HG02759 (cell line): ENCODE results near the gene PITPNM3.
"Not testable (repeated sequence)": the region's sequence is repeated elsewhere in the genome, so short reads cannot be mapped to it uniquely, and the experiment has no call there.

ENCODE experiments used
- ATAC-seq: cut with Tn5 transposase; IDR thresholded peaks from one replicate; pipeline ENCODE4 v1.9.1; 2021; ENCODE audit warnings: mild to moderate bottlenecking, moderate library complexity; ENCODE audit not compliant: unreplicated experiment

PITPNM3 gene

DNA sequence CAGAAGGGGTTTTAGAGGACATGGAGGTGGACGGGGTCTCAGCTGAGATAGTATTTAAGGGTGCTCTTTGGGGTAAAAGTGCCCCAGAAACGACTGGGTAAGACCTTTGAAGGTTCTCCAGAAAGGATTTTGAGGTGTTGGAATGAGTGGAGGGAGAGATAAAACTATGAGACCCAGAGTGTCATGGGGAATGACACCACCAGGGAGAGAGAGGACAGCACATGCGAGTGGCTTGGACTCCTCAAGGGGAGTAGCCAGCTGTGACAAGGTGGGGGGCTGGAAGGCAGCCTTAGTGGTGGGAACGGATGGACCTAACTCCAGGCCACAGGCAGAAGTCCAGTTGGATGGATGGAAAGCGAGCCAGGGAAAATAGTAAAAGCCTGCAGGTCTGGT, 19.2 kb upstream of the PITPNM3 start:
- ATAC-seq: no peak

GRCh38 chr17:6574687-6575595, 18.6 kb upstream of the PITPNM3 start:
- no peak for ATAC-seq

DNA sequence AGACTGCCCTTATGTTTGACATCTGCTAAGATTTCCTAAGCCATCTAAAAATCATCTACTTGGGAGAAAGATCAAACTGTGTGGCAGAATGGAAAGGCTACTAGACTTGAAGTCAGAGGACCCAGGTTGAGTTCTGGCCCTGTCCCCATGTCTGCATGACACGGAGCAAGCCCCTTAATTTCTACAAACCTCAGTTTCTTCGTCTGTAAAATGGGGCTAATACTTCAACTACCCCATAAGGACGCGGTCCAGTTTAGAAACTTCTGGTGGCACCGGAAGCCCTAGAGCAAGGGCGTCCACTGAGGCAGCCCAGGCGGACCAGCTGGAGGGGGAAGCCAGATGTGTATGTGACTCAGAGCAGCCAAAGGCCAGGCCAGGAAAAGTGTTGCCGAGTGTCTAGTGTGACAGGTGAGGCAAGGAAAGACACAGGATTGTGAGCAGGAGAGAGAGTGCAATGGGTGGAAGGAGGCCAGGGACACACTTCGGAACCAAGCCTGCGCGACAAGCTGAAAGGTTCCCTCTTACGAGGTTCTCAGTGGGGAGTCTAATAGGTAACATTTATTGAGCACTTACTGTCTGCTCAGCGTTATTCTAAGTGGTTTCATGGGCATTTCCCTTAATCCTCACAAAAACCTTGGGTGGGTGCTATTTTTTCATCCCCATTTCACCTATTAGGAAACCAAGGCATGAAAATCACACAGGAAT, 17.8 kb upstream of the PITPNM3 start:
- no peak for ATAC-seq

- not testable (repeated sequence) for ATAC-seq
Observed at GRCh38 chr17:6573495-6573894, 17.1 kb upstream of the PITPNM3 start.

DNA sequence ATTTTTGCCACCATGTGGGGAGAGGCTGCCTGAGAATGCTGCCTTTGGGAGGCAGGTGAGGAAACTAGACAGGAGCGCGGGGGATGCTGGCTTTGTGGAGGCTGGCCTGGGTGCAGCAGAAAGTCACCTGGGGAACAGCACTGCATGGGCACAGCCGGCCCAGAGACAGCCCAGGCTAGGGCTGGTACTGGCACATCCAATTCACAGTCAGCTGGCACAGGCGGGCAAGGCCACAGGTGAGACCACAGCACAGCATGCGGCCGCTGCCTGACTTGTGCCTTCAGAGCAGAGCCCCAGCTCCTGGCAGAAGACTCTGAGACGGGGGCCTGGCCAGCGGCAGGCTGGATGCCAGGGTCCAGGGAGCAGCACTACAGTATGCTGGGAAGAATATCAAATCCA, 16.6 kb upstream of the PITPNM3 start:
- no peak for ATAC-seq

- no peak for ATAC-seq
Observed at GRCh38 chr17:6571452-6571781, 15.1 kb upstream of the PITPNM3 start.

- ATAC-seq: no peak
Observed at GRCh38 chr17:6570731-6571451, 14.5 kb upstream of the PITPNM3 start.

GRCh38 chr17:6569370-6570285, 13.3 kb upstream of the PITPNM3 start:
- ATAC-seq: no peak

GRCh38 chr17:6568184-6568758, 11.9 kb upstream of the PITPNM3 start:
- no peak for ATAC-seq

GRCh38 chr17:6567528-6568183, 11.3 kb upstream of the PITPNM3 start:
- no peak for ATAC-seq

GRCh38 chr17:6561446-6561845, 5.1 kb upstream of the PITPNM3 start:
- ATAC-seq: no peak

DNA sequence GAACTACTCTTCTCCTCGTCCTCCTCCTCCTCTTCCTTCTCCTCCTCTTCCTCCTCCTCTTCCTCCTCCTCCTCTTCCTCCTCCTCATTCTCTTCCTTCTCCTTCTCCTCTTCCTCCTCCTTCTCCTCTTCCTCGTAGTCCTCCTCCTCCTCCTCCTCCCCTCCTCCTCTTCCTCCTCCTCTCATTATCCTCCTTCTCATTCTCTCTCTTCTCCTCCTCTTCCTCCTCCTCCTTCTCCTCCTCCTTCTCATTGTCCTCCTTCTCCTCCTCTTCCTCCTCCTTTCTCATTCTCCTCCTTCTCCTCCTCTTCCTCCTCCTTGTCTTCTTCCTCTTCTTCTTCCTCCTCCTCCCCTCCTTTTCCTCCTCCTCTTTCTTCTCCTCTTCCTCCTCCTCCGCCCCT, 4.1 kb upstream of the PITPNM3 start:
- ATAC-seq: no peak

- no peak for ATAC-seq
Observed at GRCh38 chr17:6559753-6560215, 3.4 kb upstream of the PITPNM3 start.

GRCh38 chr17:6558932-6559752, 2.8 kb upstream of the PITPNM3 start:
- ATAC-seq: no peak

DNA sequence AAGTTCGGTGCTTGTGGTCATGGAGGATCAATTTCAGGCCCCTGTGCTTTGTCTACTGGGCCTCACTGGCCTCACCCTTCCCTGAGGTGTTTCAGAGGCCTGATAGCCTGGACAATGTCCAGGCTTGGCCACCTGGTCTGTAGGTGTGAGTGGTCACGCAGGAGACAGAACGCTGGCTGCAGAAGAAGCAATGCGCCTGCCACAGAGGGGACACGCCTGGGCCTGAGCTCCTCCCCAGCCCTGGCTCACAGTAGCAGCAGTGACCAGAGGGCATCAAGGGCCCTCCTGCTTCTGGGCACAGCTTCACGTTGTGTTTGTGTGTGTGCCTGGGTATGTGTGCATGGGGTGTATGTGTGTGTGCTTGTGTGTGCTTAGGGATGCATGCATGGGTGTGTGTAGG, 1.9 kb upstream of the PITPNM3 start:
- no peak for ATAC-seq

DNA sequence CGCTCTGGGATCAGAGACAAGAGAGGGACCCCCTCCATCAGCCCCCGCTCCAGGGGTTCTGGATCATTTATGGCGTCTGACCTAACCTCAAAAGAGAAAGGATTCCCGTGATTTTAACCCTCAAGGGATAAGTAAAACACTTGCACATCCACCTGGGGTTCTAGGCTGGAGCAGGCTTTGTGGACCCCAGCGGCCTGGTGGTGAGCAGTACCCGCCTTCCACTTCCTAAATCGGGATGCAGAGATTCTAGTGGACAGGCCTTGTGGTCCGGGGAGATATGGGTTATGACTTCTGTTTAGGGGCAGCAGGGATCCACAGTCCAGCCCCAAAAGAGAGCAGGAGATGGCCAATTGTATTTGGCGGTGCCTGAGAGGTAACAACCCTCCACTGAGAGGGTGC, 684 bp upstream of the PITPNM3 start:
- no peak for ATAC-seq

- no peak for ATAC-seq
Observed at GRCh38 chr17:6555331-6556120, 829 bp downstream of the PITPNM3 start.

GRCh38 chr17:6554871-6555330, 1.5 kb downstream of the PITPNM3 start:
- no peak for ATAC-seq
